Mammary epithelial cell (primary cell): ENCODE results near the gene DGKZ.

Experiments
- EZH2 ChIP-seq: IDR thresholded peaks from 2 replicates; pipeline ENCODE4 v1.6.1; 2012; ENCODE audit warnings: low read length, inconsistent platforms, borderline replicate concordance
- TF ChIP-seq, protein P1 (sequence below), 2 donors: IDR thresholded peaks in 1 of 2; conservative IDR thresholded peaks in 1 of 2; 2 replicates each; pipeline ENCODE4 v1.5.1; 2011 to 2012; ENCODE audit warnings: inconsistent platforms in 2 of 2, low read length in 2 of 2, mild to moderate bottlenecking in 2 of 2, control low read depth in 1 of 2, low read depth in 1 of 2; ENCODE audit not compliant: insufficient read depth in 1 of 2; ENCODE audit errors: extremely low read depth in 1 of 2

DNA sequence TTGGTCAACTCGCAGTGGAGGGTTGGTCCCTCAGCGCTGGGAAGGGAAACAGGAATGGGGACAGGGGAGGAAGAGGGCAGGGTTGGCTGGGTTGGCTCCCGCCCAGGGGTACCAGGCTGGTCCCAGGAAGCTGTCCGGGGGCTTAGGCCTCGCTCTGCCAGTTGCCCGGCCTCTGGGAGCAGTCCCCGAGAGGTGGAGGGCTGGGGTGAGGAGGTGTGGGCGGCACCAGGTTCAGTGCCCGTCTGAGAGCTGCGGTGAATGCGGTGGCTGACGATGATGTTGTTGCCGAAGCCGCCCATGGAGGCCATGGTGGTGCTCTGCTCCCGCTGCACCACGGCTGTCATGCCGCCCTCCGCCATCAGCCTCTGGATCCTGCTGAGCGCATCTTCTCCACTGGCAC, 50.3 kb downstream of the DGKZ start:
- TF ChIP-seq, protein P1, sequence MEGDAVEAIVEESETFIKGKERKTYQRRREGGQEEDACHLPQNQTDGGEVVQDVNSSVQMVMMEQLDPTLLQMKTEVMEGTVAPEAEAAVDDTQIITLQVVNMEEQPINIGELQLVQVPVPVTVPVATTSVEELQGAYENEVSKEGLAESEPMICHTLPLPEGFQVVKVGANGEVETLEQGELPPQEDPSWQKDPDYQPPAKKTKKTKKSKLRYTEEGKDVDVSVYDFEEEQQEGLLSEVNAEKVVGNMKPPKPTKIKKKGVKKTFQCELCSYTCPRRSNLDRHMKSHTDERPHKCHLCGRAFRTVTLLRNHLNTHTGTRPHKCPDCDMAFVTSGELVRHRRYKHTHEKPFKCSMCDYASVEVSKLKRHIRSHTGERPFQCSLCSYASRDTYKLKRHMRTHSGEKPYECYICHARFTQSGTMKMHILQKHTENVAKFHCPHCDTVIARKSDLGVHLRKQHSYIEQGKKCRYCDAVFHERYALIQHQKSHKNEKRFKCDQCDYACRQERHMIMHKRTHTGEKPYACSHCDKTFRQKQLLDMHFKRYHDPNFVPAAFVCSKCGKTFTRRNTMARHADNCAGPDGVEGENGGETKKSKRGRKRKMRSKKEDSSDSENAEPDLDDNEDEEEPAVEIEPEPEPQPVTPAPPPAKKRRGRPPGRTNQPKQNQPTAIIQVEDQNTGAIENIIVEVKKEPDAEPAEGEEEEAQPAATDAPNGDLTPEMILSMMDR (conservative IDR thresholded peaks at IDR 0.05 in 1 of 2, IDR thresholded peaks at IDR 0.05 in 1 of 2; ENCODE audit: extremely low read depth in 1 of 2, insufficient read depth in 1 of 2, low read depth in 1 of 2, low read length in 2 of 2): no peak
- no peak for TF ChIP-seq EZH2
